ENCODE measurements around the gene CDH4.
"Not testable (repeated sequence)": the region's sequence is repeated elsewhere in the genome, so short reads cannot be mapped to it uniquely, and the experiment has no call there.

CDH4 gene

GRCh38 chr20:61980647-61981583, 728.9 kb downstream of the CDH4 start:
- no peak for DNase-seq

- not testable (repeated sequence) for DNase-seq
Observed at GRCh38 chr20:61981691-61982090, 729.6 kb downstream of the CDH4 start.

GRCh38 chr20:61982191-61982950, 730.3 kb downstream of the CDH4 start:
- no peak for DNase-seq

GRCh38 chr20:61982951-61983315, 730.9 kb downstream of the CDH4 start:
- DNase-seq = no peak

- DNase-seq = no peak
Observed at GRCh38 chr20:61983965-61984364, 731.9 kb downstream of the CDH4 start.

- DNase-seq = not testable (repeated sequence)
Observed at GRCh38 chr20:61984431-61984830, 732.4 kb downstream of the CDH4 start.

- DNase-seq = no peak
Observed at GRCh38 chr20:61985096-61985495, 733.0 kb downstream of the CDH4 start.

GRCh38 chr20:61986762-61987321, 734.8 kb downstream of the CDH4 start:
- no peak for DNase-seq

- no peak for DNase-seq
Observed at GRCh38 chr20:61988665-61989064, 736.6 kb downstream of the CDH4 start.

- DNase-seq = no peak
Observed at GRCh38 chr20:61989741-61990140, 737.7 kb downstream of the CDH4 start.

Measured in KG1 (cell line).